Measurements from ENCODE around the gene SMURF2. TPM values are rescaled to one million over a fixed set of nuclear protein-coding genes. Genes with fewer than 3 reads are reported as not detected.

SMURF2 gene
- total RNA-seq, 1 donor from 2014 or later = 126 TPM

GRCh38 chr17:64500862-64501765 lies 161.0 kb downstream of the SMURF2 start:
- Mint-ChIP-seq H3K9me3 (ENCODE audit: unreplicated experiment) (no peaks in the 10 kb centered on the region), H3K27ac (ENCODE audit: unreplicated experiment) (no peak overlapping the region), H3K4me3 (ENCODE audit: unreplicated experiment) (peak overlapping the region; percentile 30), H3K4me1 (ENCODE audit: low read depth, unreplicated experiment) (peaks cover 49% of the 10 kb centered on the region), H3K27me3 (ENCODE audit: low read depth, unreplicated experiment) (no peaks in the 10 kb centered on the region), H3K36me3 (ENCODE audit: low read depth, unreplicated experiment) (peaks cover 22% of the 10 kb centered on the region)
- no peaks in the 10 kb centered on the region for H3K9me3 ChIP-seq (ENCODE audit: insufficient read depth, low read depth, low read length)
- FAIRE-seq (no peak), DNase-seq (ENCODE audit: low read depth) (no peak)
- H3K4me3 ChIP-seq (ENCODE audit: insufficient read depth, low read depth, low read length) = no peak overlapping the region
- H2AFZ ChIP-seq (ENCODE audit: low read depth, low read length) = no peak overlapping the region
- peaks cover 71% of the 10 kb centered on the region for H3K36me3 ChIP-seq (ENCODE audit: insufficient read depth, low read length)
- H3K27me3 ChIP-seq (ENCODE audit: insufficient read depth, low read length) = no peaks in the 10 kb centered on the region
- H3K79me2 ChIP-seq (ENCODE audit: insufficient read depth, low read length) = peaks cover 80% of the 10 kb centered on the region
- peak overlapping the region; percentile 11 for H3K9ac ChIP-seq (ENCODE audit: low read length)
- peak overlapping the region; percentile 90 for H3K4me2 ChIP-seq (ENCODE audit: low read length)
- peaks cover 87% of the 10 kb centered on the region for H4K20me1 ChIP-seq (ENCODE audit: insufficient read depth, low read length)
- peak overlapping the region; percentile 13 for H3K27ac ChIP-seq (ENCODE audit: low read depth, low read length)
- peaks cover 42% of the 10 kb centered on the region for H3K4me1 ChIP-seq (ENCODE audit: insufficient read depth, low read length)
- no peak for TF ChIP-seq EZH2 (IDR thresholded peaks at IDR 0.05; ENCODE audit: insufficient read depth, low read length)
- TF ChIP-seq, protein P1, sequence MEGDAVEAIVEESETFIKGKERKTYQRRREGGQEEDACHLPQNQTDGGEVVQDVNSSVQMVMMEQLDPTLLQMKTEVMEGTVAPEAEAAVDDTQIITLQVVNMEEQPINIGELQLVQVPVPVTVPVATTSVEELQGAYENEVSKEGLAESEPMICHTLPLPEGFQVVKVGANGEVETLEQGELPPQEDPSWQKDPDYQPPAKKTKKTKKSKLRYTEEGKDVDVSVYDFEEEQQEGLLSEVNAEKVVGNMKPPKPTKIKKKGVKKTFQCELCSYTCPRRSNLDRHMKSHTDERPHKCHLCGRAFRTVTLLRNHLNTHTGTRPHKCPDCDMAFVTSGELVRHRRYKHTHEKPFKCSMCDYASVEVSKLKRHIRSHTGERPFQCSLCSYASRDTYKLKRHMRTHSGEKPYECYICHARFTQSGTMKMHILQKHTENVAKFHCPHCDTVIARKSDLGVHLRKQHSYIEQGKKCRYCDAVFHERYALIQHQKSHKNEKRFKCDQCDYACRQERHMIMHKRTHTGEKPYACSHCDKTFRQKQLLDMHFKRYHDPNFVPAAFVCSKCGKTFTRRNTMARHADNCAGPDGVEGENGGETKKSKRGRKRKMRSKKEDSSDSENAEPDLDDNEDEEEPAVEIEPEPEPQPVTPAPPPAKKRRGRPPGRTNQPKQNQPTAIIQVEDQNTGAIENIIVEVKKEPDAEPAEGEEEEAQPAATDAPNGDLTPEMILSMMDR (IDR thresholded peaks at IDR 0.05; ENCODE audit: insufficient read depth, low read depth, low read length) = no peak

GRCh38 chr17:64500487-64500859 lies 161.6 kb downstream of the SMURF2 start:
- no peaks in the 10 kb centered on the region for H3K27me3 Mint-ChIP-seq (ENCODE audit: low read depth, unreplicated experiment)
- H3K9me3 Mint-ChIP-seq (ENCODE audit: unreplicated experiment) = no peaks in the 10 kb centered on the region
- H3K79me2 ChIP-seq (ENCODE audit: insufficient read depth, low read length) = peaks cover 80% of the 10 kb centered on the region
- FAIRE-seq (no peak), DNase-seq (ENCODE audit: low read depth) (no peak)
- H3K4me1 ChIP-seq (ENCODE audit: insufficient read depth, low read length) = peaks cover 45% of the 10 kb centered on the region
- no peak overlapping the region for H3K27ac ChIP-seq (ENCODE audit: low read depth, low read length)
- peaks cover 51% of the 10 kb centered on the region for H3K4me1 Mint-ChIP-seq (ENCODE audit: low read depth, unreplicated experiment)
- H3K9me3 ChIP-seq (ENCODE audit: insufficient read depth, low read depth, low read length) = no peaks in the 10 kb centered on the region
- H3K27ac Mint-ChIP-seq (ENCODE audit: unreplicated experiment) = no peak overlapping the region
- H4K20me1 ChIP-seq (ENCODE audit: insufficient read depth, low read length) = peaks cover 84% of the 10 kb centered on the region
- peak overlapping the region; percentile 4 for H3K9ac ChIP-seq (ENCODE audit: low read length)
- no peaks in the 10 kb centered on the region for H3K27me3 ChIP-seq (ENCODE audit: insufficient read depth, low read length)
- peaks cover 22% of the 10 kb centered on the region for H3K36me3 Mint-ChIP-seq (ENCODE audit: low read depth, unreplicated experiment)
- H3K4me3 Mint-ChIP-seq (ENCODE audit: unreplicated experiment) = peak overlapping the region; percentile 30
- no peak overlapping the region for H3K4me3 ChIP-seq (ENCODE audit: insufficient read depth, low read depth, low read length)
- H3K4me2 ChIP-seq (ENCODE audit: low read length) = peak overlapping the region; percentile 12
- TF ChIP-seq, protein P1 (IDR thresholded peaks at IDR 0.05; ENCODE audit: insufficient read depth, low read depth, low read length) = no peak
- no peak for TF ChIP-seq EZH2 (IDR thresholded peaks at IDR 0.05; ENCODE audit: insufficient read depth, low read length)
- no peak overlapping the region for H2AFZ ChIP-seq (ENCODE audit: low read depth, low read length)
- H3K36me3 ChIP-seq (ENCODE audit: insufficient read depth, low read length) = peaks cover 71% of the 10 kb centered on the region

All from astrocyte (in vitro differentiated cells and primary cell).